Skeletal muscle tissue (tissue), 4 donors: ENCODE data around the gene ATXN1. TPM values are rescaled to one million over a fixed set of nuclear protein-coding genes. Genes with fewer than 3 reads are reported as not detected.

Experiments used
- H3K27ac ChIP-seq: one replicate; pipeline ENCODE4 v1.7.0; 2013; ENCODE audit warnings: mild to moderate bottlenecking, low read depth, low read length, inconsistent platforms
- H3K27me3 ChIP-seq, 3 donors: one replicate each; pipeline ENCODE4 v1.7.0; 2013; ENCODE audit warnings: low read length in 3 of 3; ENCODE audit not compliant: control insufficient read depth in 3 of 3, insufficient read depth in 3 of 3
- H3K36me3 ChIP-seq, 3 donors: one replicate each; pipeline ENCODE4 v1.7.0; 2013; ENCODE audit warnings: low read length in 3 of 3; ENCODE audit not compliant: control insufficient read depth in 3 of 3, insufficient read depth in 3 of 3
- H3K4me1 ChIP-seq, 3 donors: one replicate each; pipeline ENCODE4 v1.7.0; 2013; ENCODE audit warnings: low read length in 3 of 3, mild to moderate bottlenecking in 3 of 3; ENCODE audit not compliant: control insufficient read depth in 3 of 3, insufficient read depth in 3 of 3
- H3K4me3 ChIP-seq, 3 donors: one replicate each; pipeline ENCODE4 v1.7.0; 2013; ENCODE audit warnings: low read length in 3 of 3
- H3K9ac ChIP-seq, 3 donors: one replicate each; pipeline ENCODE4 v1.7.0; 2013; ENCODE audit warnings: low read length in 3 of 3, mild to moderate bottlenecking in 3 of 3, moderate library complexity in 2 of 3, low read depth in 1 of 3
- H3K9me3 ChIP-seq, 3 donors: one replicate each; pipeline ENCODE4 v1.7.0; 2013; ENCODE audit warnings: low read length in 3 of 3; ENCODE audit not compliant: control insufficient read depth in 3 of 3
- total RNA-seq: library from RNA; depleted of rRNA; stranded (reverse); fragments of >200 nt; gene quantifications from one replicate; pipeline ENCODE4 v1.2.3, GENCODE V29; 2014
- donor health status: Osteomylitis.

The ATXN1 gene
- total RNA-seq, 1 donor from 2014 or later: 30.8 TPM

GRCh38 chr6:16427124-16427523 lies 334.1 kb downstream of the ATXN1 start:
- no peaks in the 10 kb centered on the region for H3K9me3 ChIP-seq
- no peak overlapping the region for H3K9ac ChIP-seq
- no peak overlapping the region for H3K27ac ChIP-seq
- H3K4me3 ChIP-seq: no peak overlapping the region
- H3K4me1 ChIP-seq: peaks cover 0 to 4% (median 2%) of the 10 kb centered on the region in 3 donors
- no peaks in the 10 kb centered on the region for H3K27me3 ChIP-seq
- H3K36me3 ChIP-seq: no peaks in the 10 kb centered on the region

- no peaks in the 10 kb centered on the region for H3K27me3 ChIP-seq
- no peak overlapping the region for H3K9ac ChIP-seq
- H3K36me3 ChIP-seq: no peaks in the 10 kb centered on the region
- no peak overlapping the region for H3K27ac ChIP-seq
- no peaks in the 10 kb centered on the region for H3K9me3 ChIP-seq
- no peak overlapping the region for H3K4me3 ChIP-seq
- H3K4me1 ChIP-seq: peaks cover 0 to 5% (median 0%) of the 10 kb centered on the region in 3 donors
Observed at GRCh38 chr6:16425881-16426615, 335.2 kb downstream of the ATXN1 start.

GRCh38 chr6:16421462-16421960 lies 339.7 kb downstream of the ATXN1 start:
- H3K4me3 ChIP-seq: no peak overlapping the region
- no peaks in the 10 kb centered on the region for H3K9me3 ChIP-seq
- no peak overlapping the region for H3K9ac ChIP-seq
- no peaks in the 10 kb centered on the region for H3K27me3 ChIP-seq
- H3K27ac ChIP-seq: no peak overlapping the region
- H3K4me1 ChIP-seq: peaks cover 0 to 5% (median 0%) of the 10 kb centered on the region in 3 donors
- no peaks in the 10 kb centered on the region for H3K36me3 ChIP-seq

- H3K4me3 ChIP-seq: no peak overlapping the region
Observed at GRCh38 chr6:16420715-16421461, 340.4 kb downstream of the ATXN1 start.

GRCh38 chr6:16420337-16420714 lies 340.9 kb downstream of the ATXN1 start:
- no peaks in the 10 kb centered on the region for H3K27me3 ChIP-seq
- H3K4me3 ChIP-seq: no peak overlapping the region
- H3K9me3 ChIP-seq: no peaks in the 10 kb centered on the region
- H3K36me3 ChIP-seq: no peaks in the 10 kb centered on the region
- peaks cover 0 to 5% (median 0%) of the 10 kb centered on the region in 3 donors for H3K4me1 ChIP-seq
- H3K27ac ChIP-seq: peak overlapping the region; percentile 8
- H3K9ac ChIP-seq: peak overlapping the region in 1 of 3 donors; percentile 48

More at GRCh38 chr6:16420715-16421461, 340.4 kb downstream of the ATXN1 start:
- Histone ChIP-seq H3K36me3 (no peaks in the 10 kb centered on the region), H3K9ac (peak overlapping the region in 1 of 3 donors; percentile 48), H3K9me3 (no peaks in the 10 kb centered on the region), H3K27me3 (no peaks in the 10 kb centered on the region), H3K4me1 (peaks cover 0 to 5% (median 0%) of the 10 kb centered on the region in 3 donors), H3K27ac (peak overlapping the region; percentile 8)

GRCh38 chr6:16419636-16420336 lies 341.5 kb downstream of the ATXN1 start:
- H3K9ac ChIP-seq: no peak overlapping the region
- peaks cover 0 to 5% (median 0%) of the 10 kb centered on the region in 3 donors for H3K4me1 ChIP-seq
- no peak overlapping the region for H3K4me3 ChIP-seq
- no peak overlapping the region for H3K27ac ChIP-seq
- H3K36me3 ChIP-seq: no peaks in the 10 kb centered on the region
- H3K9me3 ChIP-seq: no peaks in the 10 kb centered on the region
- no peaks in the 10 kb centered on the region for H3K27me3 ChIP-seq

GRCh38 chr6:16418151-16418550 lies 343.1 kb downstream of the ATXN1 start:
- Histone ChIP-seq H3K4me3 (no peak overlapping the region), H3K27me3 (no peaks in the 10 kb centered on the region), H3K36me3 (no peaks in the 10 kb centered on the region), H3K4me1 (peaks cover 0 to 3% (median 0%) of the 10 kb centered on the region in 3 donors), H3K9me3 (no peaks in the 10 kb centered on the region), H3K27ac (no peak overlapping the region), H3K9ac (no peak overlapping the region)

GRCh38 chr6:16415677-16416076 lies 345.6 kb downstream of the ATXN1 start:
- H3K9ac ChIP-seq: no peak overlapping the region
- no peaks in the 10 kb centered on the region for H3K4me1 ChIP-seq
- H3K36me3 ChIP-seq: no peaks in the 10 kb centered on the region
- H3K9me3 ChIP-seq: no peaks in the 10 kb centered on the region
- H3K27ac ChIP-seq: no peak overlapping the region
- H3K4me3 ChIP-seq: no peak overlapping the region
- no peaks in the 10 kb centered on the region for H3K27me3 ChIP-seq

- H3K36me3 ChIP-seq: no peaks in the 10 kb centered on the region
- no peaks in the 10 kb centered on the region for H3K27me3 ChIP-seq
- H3K9ac ChIP-seq: no peak overlapping the region
- H3K4me3 ChIP-seq: no peak overlapping the region
- H3K4me1 ChIP-seq: peaks cover 0 to 4% (median 4%) of the 10 kb centered on the region in 3 donors
- H3K27ac ChIP-seq: no peak overlapping the region
- H3K9me3 ChIP-seq: no peaks in the 10 kb centered on the region
Observed at GRCh38 chr6:16414205-16414604, 347.1 kb downstream of the ATXN1 start.
